ENCODE results near the gene CSNK2B.
A peak's percentile ranks its signal among the peaks of the same experiment; 100 is the strongest.

CSNK2B gene

GRCh38 chr6:31639043-31639442 lies 26.8 kb upstream of the CSNK2B start:
- DNase-seq, result no peak

DNA sequence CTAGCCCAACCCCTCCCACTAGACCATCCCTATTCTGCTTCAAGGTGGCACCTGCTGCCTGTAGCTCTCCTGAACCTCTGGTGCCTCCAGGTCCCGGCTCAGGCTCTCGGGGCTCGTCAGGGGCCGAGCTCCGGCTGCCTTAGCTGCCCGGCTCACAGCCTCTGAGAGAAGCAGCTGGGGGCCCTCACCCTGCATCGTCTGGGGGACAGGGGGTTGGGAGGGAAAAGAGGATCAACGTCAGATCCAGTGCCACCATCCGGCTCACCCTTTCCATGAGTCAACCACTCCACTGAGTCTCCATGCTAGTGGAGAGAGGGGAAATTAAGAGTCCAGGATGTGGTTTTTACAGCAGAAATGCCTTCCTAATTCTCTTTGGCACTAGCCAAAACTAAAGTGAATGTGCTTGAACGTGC lies 26.4 kb upstream of the CSNK2B start:
- DNase-seq, result no peak

GRCh38 chr6:31640612-31641011 lies 25.3 kb upstream of the CSNK2B start:
- no peak for DNase-seq

GRCh38 chr6:31641370-31641769 lies 24.5 kb upstream of the CSNK2B start:
- DNase-seq, result no peak

DNA sequence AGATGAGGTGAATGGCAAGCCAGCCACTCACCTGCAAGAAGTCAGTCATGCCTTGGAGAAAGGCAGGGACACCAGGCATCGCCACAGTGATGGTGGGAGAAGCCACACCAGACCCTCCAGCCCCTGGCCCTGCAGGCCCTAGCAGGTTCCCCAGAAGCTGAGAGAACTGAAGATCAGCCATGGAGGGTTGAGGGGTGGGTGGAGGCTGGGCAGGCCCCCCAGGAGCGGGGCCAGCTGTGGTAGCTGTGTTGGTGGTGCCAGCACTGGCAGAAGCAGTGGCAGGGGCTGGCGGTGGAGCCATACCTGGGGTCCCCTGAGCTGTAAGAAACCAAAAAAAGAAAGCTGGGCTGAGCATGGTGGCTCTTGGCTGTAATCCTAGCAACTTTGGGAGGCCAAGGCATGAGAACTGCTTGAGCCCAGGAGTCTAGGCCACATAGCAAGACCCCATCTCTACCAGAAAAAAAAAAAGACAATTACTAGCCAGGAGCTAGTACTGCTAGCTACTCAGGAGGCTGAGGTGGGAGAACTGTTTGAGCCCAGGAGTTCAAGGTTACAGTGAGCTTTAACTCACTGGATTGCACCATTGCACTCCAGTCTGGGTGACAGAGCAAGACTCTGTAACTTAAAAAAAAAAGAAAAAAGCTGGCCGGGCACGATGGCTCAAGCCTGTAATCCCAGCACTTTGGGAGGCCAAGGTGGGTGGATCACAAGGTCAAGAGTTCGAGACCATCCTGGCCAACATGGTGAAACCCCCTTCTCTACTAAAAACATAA lies 22.9 kb upstream of the CSNK2B start:
- DNase-seq, result no peak

- DNase-seq, result no peak
These were observed 21.9 kb upstream of the CSNK2B start for GRCh38 chr6:31643818-31644454.

DNA sequence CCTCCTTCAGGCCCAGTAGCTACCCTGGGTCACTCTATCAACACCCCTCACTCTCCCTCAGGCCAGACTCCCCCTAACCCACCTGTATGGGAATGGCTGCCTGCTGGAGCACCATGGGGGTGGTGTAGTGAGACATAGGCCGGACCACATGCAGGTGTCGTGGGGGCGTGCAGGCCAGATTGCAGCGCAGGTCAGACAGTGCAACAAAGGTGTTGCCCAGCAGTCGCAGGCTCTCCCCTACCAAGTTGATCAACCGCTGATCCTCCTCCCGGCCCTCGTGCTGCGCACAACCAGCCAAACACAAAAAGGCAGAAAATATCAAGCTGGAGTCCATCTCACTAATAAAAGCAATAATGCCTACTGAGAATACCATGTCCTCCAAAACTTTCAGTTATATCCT lies 20.6 kb upstream of the CSNK2B start:
- no peak for DNase-seq

- peak; percentile 67 for DNase-seq
These were observed 14.2 kb upstream of the CSNK2B start for GRCh38 chr6:31651602-31652191.

GRCh38 chr6:31652925-31653724 lies 12.8 kb upstream of the CSNK2B start:
- DNase-seq, result peak; percentile 95

DNA sequence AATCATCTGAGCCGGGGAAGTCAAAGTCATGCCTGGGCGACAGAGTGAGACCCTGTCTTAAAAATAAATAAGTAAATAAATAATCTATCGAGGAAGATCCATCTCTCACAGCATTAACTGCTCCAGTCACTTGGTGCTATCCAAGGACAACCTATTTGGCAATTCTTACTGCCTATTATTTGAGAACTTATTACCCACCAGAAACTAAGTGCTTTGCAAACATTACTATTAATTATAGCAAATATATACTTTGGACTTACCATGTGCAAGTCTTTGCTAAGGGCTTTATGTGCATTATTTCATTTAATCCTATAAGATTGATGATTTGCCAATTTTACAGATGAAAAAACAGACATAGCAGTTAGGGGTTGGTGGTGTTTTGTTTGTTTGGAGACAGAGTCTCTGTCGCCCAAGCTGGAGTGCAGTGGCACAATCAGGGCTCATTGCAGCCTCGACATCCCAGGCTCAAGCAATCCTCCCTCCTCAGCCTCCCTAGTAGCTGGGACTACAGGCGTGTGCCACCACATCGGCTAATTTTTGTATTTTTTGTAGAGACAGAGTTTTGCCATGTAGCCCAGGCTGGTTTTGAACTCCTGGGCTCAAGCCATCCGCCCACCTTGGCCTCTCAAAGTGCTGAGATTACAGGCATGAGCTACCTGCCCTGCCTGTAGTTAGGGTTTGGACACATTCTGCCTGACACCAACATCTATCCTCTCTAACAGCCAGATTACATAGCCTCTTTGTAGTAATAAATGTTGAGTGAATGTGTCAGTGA lies 11.1 kb upstream of the CSNK2B start:
- no peak for DNase-seq

DNA sequence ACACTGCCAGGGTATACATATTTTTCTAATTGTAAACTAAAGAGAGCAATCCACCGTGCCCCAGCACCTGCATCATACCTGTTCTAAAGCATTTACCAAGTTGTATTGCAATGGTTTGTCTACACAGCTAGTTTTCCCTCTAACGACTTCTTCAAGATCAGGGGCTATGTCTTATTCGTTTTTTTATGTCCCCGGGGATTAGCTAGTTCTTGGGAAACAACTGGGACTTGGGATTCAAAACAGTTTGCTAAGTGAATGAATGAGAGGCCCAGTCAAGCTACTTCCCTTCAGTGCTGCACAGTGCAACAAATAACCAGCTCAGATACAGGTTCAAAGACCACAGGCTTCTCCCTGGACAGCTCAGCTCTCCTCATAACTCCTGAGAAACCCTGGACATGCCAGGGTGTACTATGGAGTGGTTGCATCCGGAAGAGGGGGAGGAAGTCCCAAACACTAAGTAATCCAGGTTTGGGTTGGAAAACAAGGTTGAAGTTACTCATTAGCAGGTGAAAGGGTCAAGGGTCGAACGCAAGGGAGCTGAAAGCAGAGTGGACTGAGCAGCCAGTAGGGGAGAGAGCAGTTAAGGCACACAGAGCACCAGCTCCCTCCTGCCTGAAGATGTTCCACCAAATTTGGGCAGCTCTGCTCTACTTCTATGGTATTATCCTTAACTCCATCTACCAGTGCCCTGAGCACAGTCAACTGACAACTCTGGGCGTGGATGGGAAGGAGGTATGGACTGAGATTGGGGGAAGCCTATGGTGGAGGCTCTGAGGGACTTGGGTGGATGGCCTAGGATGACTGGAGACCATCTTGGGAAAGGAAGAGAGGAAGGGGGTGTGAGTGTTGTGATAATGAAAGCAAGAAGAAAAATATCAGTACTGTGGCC lies 10.3 kb upstream of the CSNK2B start, which contains the start of gene APOM:
TSS of gene APOM (plus strand) at position 546 of the 889 bp plus-strand sequence. CDS start at position 619, 73 bp downstream.
- DNase-seq, result no peak

DNA sequence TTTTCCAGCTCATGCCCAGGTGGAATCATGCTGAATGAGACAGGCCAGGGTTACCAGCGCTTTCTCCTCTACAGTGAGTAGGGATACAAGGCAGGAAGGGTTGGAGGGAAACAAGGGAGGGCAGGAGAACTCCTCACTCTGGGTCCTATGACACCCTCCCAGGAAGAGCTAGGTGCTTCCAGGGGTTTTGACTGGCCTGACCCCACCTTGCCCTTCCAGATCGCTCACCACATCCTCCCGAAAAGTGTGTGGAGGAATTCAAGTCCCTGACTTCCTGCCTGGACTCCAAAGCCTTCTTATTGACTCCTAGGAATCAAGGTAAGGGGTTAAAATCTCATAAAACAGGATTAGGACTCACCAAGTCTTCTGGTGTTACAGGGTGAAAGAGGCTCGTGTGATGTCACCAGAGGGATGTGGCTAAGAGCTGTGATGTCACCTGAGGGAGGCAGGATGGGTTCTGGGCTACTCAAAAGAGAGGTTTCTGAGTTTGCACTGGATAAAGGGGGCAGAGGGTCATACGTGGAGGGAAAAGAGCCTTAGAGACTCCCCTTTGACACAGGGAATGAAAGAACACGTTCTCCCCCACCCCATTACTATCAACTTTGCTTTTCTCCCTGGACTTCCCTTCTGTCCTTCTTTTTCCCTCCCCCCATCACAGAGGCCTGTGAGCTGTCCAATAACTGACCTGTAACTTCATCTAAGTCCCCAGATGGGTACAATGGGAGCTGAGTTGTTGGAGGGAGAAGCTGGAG lies 8.3 kb upstream of the CSNK2B start:
- no peak for DNase-seq

DNA sequence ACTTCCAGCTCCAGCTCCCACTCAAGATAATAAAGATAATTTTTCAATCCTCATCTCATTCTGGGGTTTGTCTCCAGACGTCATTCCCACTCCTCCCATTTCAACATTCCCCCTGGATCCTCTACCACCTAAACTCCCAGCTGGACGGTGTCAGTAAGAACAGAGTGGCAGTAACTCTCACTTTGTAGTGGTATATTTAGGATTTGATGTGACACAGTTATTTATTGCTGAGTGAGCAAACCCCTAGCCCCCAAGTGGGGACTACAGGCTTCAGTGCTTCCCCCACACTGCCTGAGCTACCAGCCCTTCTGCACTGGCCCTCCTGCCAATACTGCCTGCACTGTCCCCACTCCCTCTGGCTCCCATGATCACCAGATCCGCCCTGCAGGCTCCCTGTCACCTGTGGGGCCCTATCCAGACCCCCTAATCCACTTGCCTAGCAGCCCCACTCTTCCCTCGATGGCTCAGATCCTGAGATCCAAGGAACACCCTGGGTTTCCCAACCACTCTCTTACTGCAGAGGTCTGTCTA lies 7.7 kb upstream of the CSNK2B start:
- DNase-seq, result no peak

- no peak for DNase-seq
These were observed 6.8 kb upstream of the CSNK2B start for GRCh38 chr6:31658983-31659648.

DNA sequence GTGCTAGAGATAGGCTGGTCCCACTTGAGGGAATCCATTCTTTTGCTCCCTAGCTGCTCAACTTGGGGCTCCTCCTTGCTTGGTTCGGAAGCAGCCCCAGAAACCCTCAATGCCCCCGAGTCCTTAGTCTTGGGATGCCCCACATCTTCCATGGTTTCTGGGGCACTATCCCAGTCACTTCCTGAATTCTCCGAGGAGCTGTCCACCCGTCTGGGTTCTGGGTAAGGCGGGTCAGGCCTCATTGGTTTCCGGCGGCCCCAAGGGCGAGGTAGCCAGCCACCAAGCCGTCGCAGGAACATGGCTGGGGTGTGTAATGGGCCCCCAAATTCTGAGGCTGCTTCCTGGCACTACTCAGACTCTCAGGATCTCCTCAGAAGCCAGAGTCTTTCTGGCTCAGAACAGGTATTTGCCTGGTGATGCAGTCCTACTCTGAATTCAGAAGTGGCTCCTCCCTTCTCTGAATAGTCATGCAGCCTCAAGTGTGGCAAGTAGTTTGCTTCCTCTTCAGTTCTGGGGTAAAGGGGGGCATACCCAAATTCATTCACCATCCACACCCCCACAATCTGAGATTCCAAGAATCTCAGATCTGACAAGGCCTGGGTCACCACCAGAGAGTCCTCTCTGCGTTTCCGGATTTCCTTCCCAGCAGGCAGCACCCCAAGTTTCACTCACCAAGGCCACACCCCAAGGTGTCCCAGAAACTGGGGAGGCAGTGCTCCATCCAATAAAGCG lies 6.1 kb upstream of the CSNK2B start:
- no peak for DNase-seq

DNA sequence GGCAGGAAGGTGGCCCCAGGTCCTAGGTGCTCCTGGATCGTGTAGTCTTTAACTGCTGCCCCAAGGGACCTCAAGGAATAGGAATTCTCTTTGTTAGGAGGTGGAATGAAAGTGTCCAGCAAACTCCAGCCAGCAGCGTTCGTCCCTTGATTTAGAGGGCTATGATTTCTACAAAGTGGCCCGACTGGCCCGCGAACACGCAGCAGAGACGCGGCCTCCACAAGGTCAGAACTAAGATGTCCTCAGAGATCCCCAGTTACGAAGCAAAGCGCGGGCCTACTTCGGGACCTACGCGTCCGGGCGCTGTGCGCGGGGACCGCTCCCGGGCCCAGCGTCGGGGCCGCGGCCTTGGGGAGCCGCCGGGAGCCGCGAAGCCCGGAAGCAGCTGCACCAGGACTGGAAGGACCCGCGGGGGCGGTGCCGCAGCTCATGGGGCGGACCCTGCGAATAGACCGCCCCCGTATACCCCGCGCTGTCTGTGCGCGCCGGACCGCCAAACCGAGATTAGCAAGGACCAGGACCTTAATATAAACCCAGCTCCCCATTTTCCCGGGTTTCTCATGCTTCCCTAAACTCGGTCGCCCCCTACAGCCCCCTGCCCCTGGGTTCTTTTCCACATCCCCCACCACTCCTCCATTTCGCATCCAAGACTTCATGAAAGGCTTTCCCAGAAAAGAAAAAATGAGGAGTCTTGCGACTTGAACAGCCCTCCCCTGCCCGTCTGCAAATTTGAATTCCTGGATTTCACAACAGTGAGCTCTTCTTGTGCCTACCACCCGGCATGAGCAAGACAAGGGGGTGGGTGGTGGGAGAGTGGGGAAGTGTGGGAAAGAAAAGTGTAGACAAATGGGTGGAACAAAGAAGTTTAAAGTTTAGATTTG lies 5.3 kb upstream of the CSNK2B start, which contains the start of gene C6orf47:
TSS of gene C6orf47 (minus strand) at position 398 of the 881 bp plus-strand sequence. CDS start 831 bp downstream, outside the sequence.
- peak; percentile 62 for DNase-seq

DNA sequence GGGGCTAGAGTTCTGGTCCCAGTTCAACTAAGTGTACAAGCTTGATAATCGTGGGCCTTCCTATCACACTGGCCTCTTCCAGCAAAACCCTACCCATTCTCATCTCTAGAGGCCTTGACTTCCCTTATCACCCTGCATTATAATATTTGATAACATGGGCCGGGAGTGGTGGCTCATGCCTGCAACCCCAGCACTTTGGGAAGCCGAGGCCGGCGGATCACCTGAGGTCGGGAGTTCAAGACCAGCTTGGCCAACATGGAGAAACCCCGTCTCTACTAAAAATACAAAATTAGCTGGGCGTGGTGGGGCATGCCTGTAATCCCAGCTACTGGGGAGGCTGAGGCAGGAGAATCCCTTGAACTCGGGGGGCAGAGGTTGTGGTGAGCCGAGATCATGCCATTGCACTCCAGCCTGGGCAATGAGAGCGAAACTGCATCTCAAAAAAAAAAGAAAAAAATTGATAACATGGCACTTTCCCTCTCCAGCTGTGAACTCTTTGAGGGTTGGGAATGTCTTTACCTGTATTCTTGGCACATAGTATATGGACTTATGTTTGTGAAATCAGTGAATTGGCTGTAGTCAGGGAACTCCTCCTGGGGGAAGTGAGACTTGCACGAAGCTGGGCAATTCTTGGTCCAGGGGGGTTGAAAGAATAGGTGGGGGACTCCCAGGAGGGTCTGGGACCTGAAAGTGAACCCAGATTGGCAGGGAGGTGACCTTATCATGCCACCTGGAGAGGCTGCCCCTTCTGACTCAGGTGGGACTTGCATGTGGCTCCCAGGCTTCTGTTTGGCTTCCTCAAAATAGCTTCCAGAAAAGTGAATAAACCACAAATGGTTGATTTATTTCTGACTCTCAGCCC lies 4.4 kb upstream of the CSNK2B start:
- no peak for DNase-seq

Data from DMS79 (cell line).